ENCODE data around the gene ADGRL1.
"Not testable (repeated sequence)": the region's sequence is repeated elsewhere in the genome, so short reads cannot be mapped to it uniquely, and the experiment has no call there.

ADGRL1 gene

GRCh38 chr19:14217886-14218285 lies 11.9 kb upstream of the ADGRL1 start:
- DNase-seq = not testable (repeated sequence)

GRCh38 chr19:14214580-14214979 lies 8.6 kb upstream of the ADGRL1 start:
- no peak for DNase-seq

- DNase-seq = not testable (repeated sequence)
These were observed 4.2 kb upstream of the ADGRL1 start for GRCh38 chr19:14210182-14210581.

GRCh38 chr19:14209401-14209800 lies 3.4 kb upstream of the ADGRL1 start:
- DNase-seq = not testable (repeated sequence)

GRCh38 chr19:14208496-14208895 lies 2.5 kb upstream of the ADGRL1 start:
- not testable (repeated sequence) for DNase-seq

- not testable (repeated sequence) for DNase-seq
These were observed 1.8 kb upstream of the ADGRL1 start for GRCh38 chr19:14207796-14208195.

- DNase-seq = peak; percentile 92
These were observed 1.1 kb upstream of the ADGRL1 start for GRCh38 chr19:14206737-14207726.

- not testable (repeated sequence) for DNase-seq
These were observed 339 bp upstream of the ADGRL1 start for GRCh38 chr19:14206308-14206707.

- not testable (repeated sequence) for DNase-seq
These were observed 1.1 kb downstream of the ADGRL1 start for GRCh38 chr19:14204676-14205451.

- DNase-seq = not testable (repeated sequence)
These were observed 1.8 kb downstream of the ADGRL1 start for GRCh38 chr19:14204219-14204618.

GRCh38 chr19:14203788-14204187 lies 2.2 kb downstream of the ADGRL1 start:
- not testable (repeated sequence) for DNase-seq

- DNase-seq = peak; percentile 20
These were observed 2.8 kb downstream of the ADGRL1 start for GRCh38 chr19:14203177-14203576.

- DNase-seq = not testable (repeated sequence)
These were observed 4.5 kb downstream of the ADGRL1 start for GRCh38 chr19:14201481-14201880.

GRCh38 chr19:14200147-14200841 lies 5.7 kb downstream of the ADGRL1 start:
- peak; percentile 38 for DNase-seq

GRCh38 chr19:14198384-14199376 lies 7.3 kb downstream of the ADGRL1 start:
- no peak for DNase-seq

GRCh38 chr19:14197882-14198281 lies 8.1 kb downstream of the ADGRL1 start:
- no peak for DNase-seq

GRCh38 chr19:14197288-14197687 lies 8.7 kb downstream of the ADGRL1 start:
- not testable (repeated sequence) for DNase-seq

GRCh38 chr19:14196105-14196504 lies 9.9 kb downstream of the ADGRL1 start:
- DNase-seq = not testable (repeated sequence)

- not testable (repeated sequence) for DNase-seq
These were observed 10.8 kb downstream of the ADGRL1 start for GRCh38 chr19:14195216-14195615.

- no peak for DNase-seq
These were observed 16.6 kb downstream of the ADGRL1 start for GRCh38 chr19:14189415-14189814.

- not testable (repeated sequence) for DNase-seq
These were observed 17.9 kb downstream of the ADGRL1 start for GRCh38 chr19:14188086-14188485.

- DNase-seq = peak; percentile 17
These were observed 18.4 kb downstream of the ADGRL1 start for GRCh38 chr19:14187561-14187960.

Measured in GDM1 (cell line).